HepG2 (cell line): ENCODE measurements around the gene SLC28A1. TPM values are rescaled to one million over a fixed set of nuclear protein-coding genes. Genes with fewer than 3 reads are reported as not detected.

Source experiments
- CTCF ChIP-seq: sonication (generic); formaldehyde crosslinking; IDR thresholded peaks from 2 replicates; pipeline ENCODE4 v1.5.0; 2020; ENCODE audit warnings: mild to moderate bottlenecking, missing genetic modification reagents, moderate library complexity
- HES4 ChIP-seq: sonication (generic); formaldehyde crosslinking; IDR thresholded peaks from 2 replicates; pipeline ENCODE4 v1.9.0; 2021; ENCODE audit warnings: mild to moderate bottlenecking, missing genetic modification reagents, borderline replicate concordance
- MXD1 ChIP-seq: sonication (generic); formaldehyde crosslinking; IDR thresholded peaks from 2 replicates; pipeline ENCODE4 v1.4.0; 2020; ENCODE audit warnings: mild to moderate bottlenecking, missing genetic modification reagents
- PPARG ChIP-seq: conservative IDR thresholded peaks from 2 replicates; pipeline ENCODE4 v1.6.1; 2016; ENCODE audit warnings: missing biosample characterization, missing genetic modification reagents
- SMARCE1 ChIP-seq: fragments of 450-650 bp; IDR thresholded peaks from 2 replicates; pipeline ENCODE4 v1.6.1; 2017; ENCODE audit warnings: borderline replicate concordance
- SP140L ChIP-seq: sonication (generic); formaldehyde crosslinking; IDR thresholded peaks from 2 replicates; pipeline ENCODE4 v1.4.0; 2020; ENCODE audit warnings: missing genetic modification reagents, borderline replicate concordance
- SRF ChIP-seq: IDR thresholded peaks from 2 replicates; pipeline ENCODE4 v1.6.1; 2011; ENCODE audit warnings: mild to moderate bottlenecking, low read depth, low read length, moderate library complexity
- SRSF4 ChIP-seq: fragments of 200-400 bp; formaldehyde crosslinking; IDR thresholded peaks from one replicate; pipeline ENCODE4 v1.6.1; 2018; ENCODE audit warnings: mild to moderate bottlenecking, low read depth, low read length, moderate library complexity; ENCODE audit not compliant: poor library complexity, severe bottlenecking
- TARDBP ChIP-seq: sonication (generic); formaldehyde crosslinking; IDR thresholded peaks from 2 replicates; pipeline ENCODE4 v1.8.0; 2022; ENCODE audit warnings: mild to moderate bottlenecking, missing genetic modification reagents
- ZBTB4 ChIP-seq: sonication (generic); formaldehyde crosslinking; IDR thresholded peaks from 2 replicates; pipeline ENCODE4 v1.4.0; 2020; ENCODE audit warnings: missing genetic modification reagents, mild to moderate bottlenecking, borderline replicate concordance
- ZC3H13 ChIP-seq: sonication (generic); formaldehyde crosslinking; IDR thresholded peaks from 2 replicates; pipeline ENCODE4 v1.8.1; 2023; ENCODE audit warnings: mild to moderate bottlenecking, missing genetic modification reagents, moderate library complexity
- ZNF121 ChIP-seq: sonication (generic); formaldehyde crosslinking; IDR thresholded peaks from 2 replicates; pipeline ENCODE4 v1.5.0; 2020; ENCODE audit warnings: mild to moderate bottlenecking, missing genetic modification reagents
- ZNF350 ChIP-seq: sonication (generic); formaldehyde crosslinking; IDR thresholded peaks from 2 replicates; pipeline ENCODE4 v1.4.0; 2020; ENCODE audit warnings: mild to moderate bottlenecking, low read depth, missing genetic modification reagents, borderline replicate concordance
- ZNF382 ChIP-seq: sonication (generic); formaldehyde crosslinking; IDR thresholded peaks from 2 replicates; pipeline ENCODE4 v1.5.0; 2020; ENCODE audit warnings: missing genetic modification reagents, mild to moderate bottlenecking, borderline replicate concordance
- ZNF646 ChIP-seq: sonication (generic); formaldehyde crosslinking; IDR thresholded peaks from 2 replicates; pipeline ENCODE4 v1.9.0; 2021; ENCODE audit warnings: mild to moderate bottlenecking, missing genetic modification reagents
- ZNF777 ChIP-seq: sonication (generic); formaldehyde crosslinking; IDR thresholded peaks from 2 replicates; pipeline ENCODE4 v1.4.0; 2020; ENCODE audit warnings: missing genetic modification reagents
- ZSCAN12 ChIP-seq: sonication (generic); formaldehyde crosslinking; IDR thresholded peaks from 2 replicates; pipeline ENCODE4 v1.9.0; 2021; ENCODE audit warnings: mild to moderate bottlenecking, missing genetic modification reagents
- polyA plus RNA-seq, 8 experiments: library from polyadenylated mRNA; depleted of rRNA in 3 of 8; stranded (reverse) in 7 of 8; unstranded in 1 of 8; fragments of >200 nt; fragmentation: Illumina TruSeq in 4 of 8; extraction: Trizol in 4 of 8; gene quantifications; 2 replicates each; pipeline versions ENCODE4 v1.2.1 to v1.2.3, GENCODE V29; 2011 to 2016; ENCODE audit warnings: low read depth in 4 of 8, missing spikeins in 1 of 8, mixed read lengths in 1 of 8; ENCODE audit not compliant: insufficient read depth in 1 of 8
- total RNA-seq, 5 experiments: library from RNA; depleted of rRNA; stranded (reverse); fragments of >200 nt; fragmentation: Illumina TruSeq; extraction: Trizol; gene quantifications; 2 replicates each; pipeline ENCODE4 v1.2.3, GENCODE V29; 2016; ENCODE audit warnings: low read depth in 1 of 5

SLC28A1 gene
- total and polyA plus RNA-seq, 2 of the 13 experiments (the other 11 are each of a cell fraction or from before 2014, with no cell fraction given), result 0.31 to 5.8 TPM

DNA sequence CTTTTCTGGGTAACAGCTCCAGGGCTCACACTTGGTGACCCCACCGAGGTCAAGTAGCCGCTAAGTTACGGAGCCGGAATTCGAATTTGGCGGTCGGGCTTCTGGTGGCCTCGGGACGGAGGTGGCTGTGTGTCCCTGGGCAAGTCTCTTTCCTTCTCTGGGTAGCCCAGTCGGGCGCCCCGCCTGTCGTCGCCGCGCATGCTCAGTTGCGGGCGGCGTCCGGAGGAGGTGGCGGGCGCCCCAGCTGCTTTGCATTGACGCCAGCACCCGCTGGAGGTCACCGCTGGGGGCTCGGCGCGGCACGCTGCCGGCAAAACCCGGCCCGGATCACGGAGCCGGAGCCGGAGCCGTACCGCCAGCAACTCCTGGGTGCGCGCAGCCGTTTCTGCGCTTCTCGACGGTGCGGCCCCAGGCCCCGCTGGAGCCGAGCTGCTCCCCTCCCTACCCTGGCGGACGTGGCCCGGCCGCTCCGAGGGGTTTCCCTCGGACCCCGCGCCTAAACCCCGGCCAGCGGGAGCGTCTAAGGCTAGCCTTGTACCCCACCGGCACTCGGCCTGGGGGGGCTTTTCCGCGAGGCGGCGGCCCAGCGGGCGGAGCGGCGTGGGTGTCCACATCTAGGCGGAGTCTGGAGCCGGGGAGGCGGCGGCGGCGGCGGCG lies 96.7 kb downstream of the SLC28A1 start (continued):
- no peak for TF ChIP-seq SMARCE1
- TF ChIP-seq ZNF350 (CRISPR knock-in tag), result 0 out of 2 replicates have a peak, but pooled peaks have one; percentile 36
- peak; percentile 100 for TF ChIP-seq ZNF777 (CRISPR knock-in tag)
- TF ChIP-seq ZBTB4, result no peak
- peak; percentile 43; the same call in 1 of the 2 replicates for TF ChIP-seq HES4 (CRISPR knock-in tag)
- no peak for TF ChIP-seq ZNF382
- TF ChIP-seq ZNF646 (CRISPR knock-in tag), result no peak
- peak; percentile 75; the same call in 1 of the 2 replicates for TF ChIP-seq TARDBP
- no peak for TF ChIP-seq SRF
- TF ChIP-seq SRSF4, result peak; percentile 90
- TF ChIP-seq MXD1 (CRISPR knock-in tag), result peak; percentile 19; the same call in 1 of the 2 replicates
- TF ChIP-seq CTCF (CRISPR knock-in tag), result peak; percentile 43
- no peak for TF ChIP-seq ZSCAN12 (CRISPR knock-in tag)
- peak; percentile 47; the same call in 1 of the 2 replicates for TF ChIP-seq PPARG (CRISPR knock-in tag)
- TF ChIP-seq ZC3H13 (CRISPR knock-in tag), result peak; percentile 78; the same call in 1 of the 2 replicates
- peak; percentile 81; the same call in 1 of the 2 replicates for TF ChIP-seq ZNF121
- no peak for TF ChIP-seq SP140L (CRISPR knock-in tag)
